Left renal pelvis (tissue), 4 donors: ENCODE results near the gene KLHL20. TPM values are rescaled to one million over a fixed set of nuclear protein-coding genes. Genes with fewer than 3 reads are reported as not detected.
"Not testable (repeated sequence)": the region's sequence is repeated elsewhere in the genome, so short reads cannot be mapped to it uniquely, and the experiment has no call there.

Source experiments
- DNase-seq, 4 donors: peaks; one replicate each; pipeline ENCODE4 v3.0.0-alpha.2; 2013; ENCODE audit warnings: low read depth in 4 of 4, low spot score in 3 of 4
- polyA plus RNA-seq, 4 donors: library from polyadenylated mRNA; unstranded; fragments of 120-200 nt; gene quantifications; one replicate each; pipeline ENCODE4 v1.2.1, GENCODE V29; 2013; ENCODE audit not compliant: insufficient read length in 4 of 4

KLHL20 gene, protein sequence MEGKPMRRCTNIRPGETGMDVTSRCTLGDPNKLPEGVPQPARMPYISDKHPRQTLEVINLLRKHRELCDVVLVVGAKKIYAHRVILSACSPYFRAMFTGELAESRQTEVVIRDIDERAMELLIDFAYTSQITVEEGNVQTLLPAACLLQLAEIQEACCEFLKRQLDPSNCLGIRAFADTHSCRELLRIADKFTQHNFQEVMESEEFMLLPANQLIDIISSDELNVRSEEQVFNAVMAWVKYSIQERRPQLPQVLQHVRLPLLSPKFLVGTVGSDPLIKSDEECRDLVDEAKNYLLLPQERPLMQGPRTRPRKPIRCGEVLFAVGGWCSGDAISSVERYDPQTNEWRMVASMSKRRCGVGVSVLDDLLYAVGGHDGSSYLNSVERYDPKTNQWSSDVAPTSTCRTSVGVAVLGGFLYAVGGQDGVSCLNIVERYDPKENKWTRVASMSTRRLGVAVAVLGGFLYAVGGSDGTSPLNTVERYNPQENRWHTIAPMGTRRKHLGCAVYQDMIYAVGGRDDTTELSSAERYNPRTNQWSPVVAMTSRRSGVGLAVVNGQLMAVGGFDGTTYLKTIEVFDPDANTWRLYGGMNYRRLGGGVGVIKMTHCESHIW
- polyA plus RNA-seq = 10 to 100 TPM; 22.0 to 32.7 (median 23.7) TPM

DNA sequence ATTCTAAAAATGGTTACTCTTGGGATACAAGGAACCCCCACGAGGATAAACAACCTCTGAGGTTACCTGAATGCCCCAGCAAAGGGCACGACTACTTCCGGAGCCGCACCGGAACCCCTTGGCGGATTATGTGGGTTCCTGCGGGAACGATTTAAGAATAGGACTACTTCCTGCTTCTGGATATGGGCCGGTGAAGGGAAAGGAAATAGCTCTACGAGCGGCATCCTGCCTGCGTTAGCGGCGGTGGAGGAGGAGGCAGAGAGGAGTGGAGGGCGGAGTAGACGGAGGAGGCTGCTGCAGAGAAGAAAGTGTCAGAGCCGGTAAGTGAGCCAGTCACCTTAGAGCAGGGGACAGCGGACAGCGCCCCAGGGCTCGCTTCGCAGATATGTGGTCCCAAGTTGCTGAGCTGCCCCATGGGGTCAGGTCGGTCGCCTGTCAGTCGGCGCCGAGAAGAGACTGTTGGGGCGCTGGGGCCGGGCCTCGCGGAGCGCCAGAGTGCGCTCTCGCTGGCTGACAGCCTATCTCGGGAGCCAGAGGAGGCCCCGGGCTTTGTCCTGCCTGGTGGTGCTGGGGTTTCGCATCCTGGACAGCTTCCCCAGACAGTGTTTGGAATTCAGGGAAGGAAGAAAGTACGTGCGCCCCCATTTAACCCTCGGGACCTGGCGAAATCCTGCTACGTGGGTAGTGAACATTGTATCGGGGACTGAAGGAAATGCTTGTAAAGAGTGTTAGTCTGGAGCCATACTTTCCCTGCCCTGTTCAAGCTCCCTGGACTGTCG lies at the start of gene KLHL20:
KLHL20 (plus strand) TSS at position 223 of the 779 bp plus-strand sequence. CDS start 1,063 bp downstream, outside the sequence.
- peak; percentile 77 to 82 (median 79) for DNase-seq

DNA sequence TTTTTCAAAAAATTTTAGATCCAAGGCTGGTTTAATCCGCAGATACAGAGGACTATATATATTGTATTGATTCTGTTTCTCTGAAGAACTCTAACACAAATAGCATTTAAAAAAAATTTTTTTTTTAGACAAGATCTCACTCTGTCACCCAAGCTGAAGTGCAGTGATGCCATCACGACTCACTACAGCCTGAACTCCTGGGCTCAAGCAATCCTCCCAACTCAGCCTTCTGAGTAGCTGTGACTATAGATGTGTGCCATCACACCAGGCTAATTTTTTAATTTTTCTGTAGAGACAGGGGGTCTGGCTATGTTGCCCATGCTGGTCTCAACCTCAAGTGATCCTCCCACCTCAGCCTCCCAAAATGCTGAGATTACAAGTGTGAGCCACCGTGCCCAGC lies 48.1 kb upstream of the KLHL20 start:
- no peak for DNase-seq

DNA sequence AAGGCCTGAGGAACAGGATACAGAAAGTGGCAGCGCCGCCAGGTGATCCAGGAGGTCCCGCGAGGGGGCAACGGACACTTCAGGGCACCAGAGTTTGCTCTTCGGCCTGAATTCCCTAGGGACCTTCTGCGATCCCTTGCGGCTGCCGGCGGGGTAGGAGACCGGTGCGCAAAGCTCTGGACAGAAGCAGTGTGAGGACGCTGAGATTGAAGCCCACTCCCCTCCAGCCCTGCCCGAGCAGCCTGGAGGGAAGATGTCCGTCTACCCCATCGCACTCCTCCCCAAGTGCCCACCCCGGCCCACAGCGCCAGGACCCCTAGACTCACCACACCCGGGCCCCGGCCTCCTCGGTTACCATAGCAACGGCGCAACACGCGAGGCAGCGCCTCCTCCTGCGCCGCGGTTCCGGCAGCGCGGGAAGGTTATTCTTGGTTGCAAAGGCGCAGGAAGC lies 45.3 kb upstream of the KLHL20 start, which contains the start of gene ANKRD45:
ANKRD45 (minus strand) TSS at position 361 of the 451 bp plus-strand sequence. CDS start 10,433 bp downstream, outside the sequence.
- peak; percentile 52 to 68 (median 56) for DNase-seq

DNA sequence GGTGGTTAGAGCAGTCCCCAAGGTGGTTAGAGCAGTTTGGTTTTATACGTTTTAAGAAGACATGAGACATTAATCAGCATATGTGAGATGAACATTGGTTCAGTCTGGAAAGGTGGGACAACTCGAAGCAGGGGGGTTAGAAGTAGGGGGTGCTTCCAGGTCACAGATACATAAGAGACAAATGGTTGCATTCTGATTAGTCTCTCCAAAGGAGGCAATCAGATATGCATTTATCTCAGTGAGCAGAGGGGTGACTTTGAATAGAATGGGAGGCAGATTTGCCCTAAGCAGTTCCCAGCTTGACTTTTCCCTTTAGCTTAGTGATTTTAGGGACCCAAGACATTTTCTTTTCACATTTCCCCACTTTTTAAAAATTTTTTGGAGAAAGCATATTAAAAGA lies 40.3 kb upstream of the KLHL20 start:
- DNase-seq = not testable (repeated sequence)

DNA sequence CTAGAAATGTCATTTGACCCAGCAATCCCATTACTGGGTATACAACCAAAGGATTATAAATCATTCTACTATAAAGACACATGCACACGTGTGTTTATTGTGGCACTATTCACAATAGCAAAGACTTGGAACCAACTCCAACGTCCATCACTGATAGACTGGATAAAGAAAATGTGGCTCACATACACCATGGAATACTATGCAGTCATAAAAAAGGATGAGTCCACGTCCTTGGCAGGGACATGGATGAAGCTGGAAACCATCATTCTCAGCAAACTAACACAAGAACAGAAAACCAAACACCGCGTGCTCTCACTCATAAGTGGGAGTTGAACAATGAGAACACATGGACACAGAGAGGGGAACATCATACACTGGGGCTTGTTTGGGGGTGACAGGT lies 34.6 kb upstream of the KLHL20 start:
- DNase-seq = not testable (repeated sequence)

DNA sequence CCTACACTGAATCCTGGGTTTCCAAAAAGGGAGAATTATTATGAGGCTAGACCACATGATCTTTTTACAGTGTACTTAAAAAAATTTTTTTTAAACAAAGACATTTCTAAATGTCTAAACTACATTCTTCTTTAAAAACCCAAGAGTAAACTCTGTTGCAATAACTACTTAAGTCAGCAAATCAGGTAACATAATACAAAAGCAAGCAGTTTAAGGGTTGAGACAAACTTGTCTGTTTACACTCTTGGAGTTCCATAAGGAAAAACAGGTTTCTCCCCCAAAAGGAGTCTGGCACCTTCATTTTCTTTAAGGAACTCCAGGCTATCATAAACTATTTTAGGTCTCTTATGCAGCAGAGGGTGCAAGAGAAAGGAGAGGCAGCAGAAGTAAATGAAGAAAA lies 32.6 kb upstream of the KLHL20 start:
- no peak for DNase-seq

DNA sequence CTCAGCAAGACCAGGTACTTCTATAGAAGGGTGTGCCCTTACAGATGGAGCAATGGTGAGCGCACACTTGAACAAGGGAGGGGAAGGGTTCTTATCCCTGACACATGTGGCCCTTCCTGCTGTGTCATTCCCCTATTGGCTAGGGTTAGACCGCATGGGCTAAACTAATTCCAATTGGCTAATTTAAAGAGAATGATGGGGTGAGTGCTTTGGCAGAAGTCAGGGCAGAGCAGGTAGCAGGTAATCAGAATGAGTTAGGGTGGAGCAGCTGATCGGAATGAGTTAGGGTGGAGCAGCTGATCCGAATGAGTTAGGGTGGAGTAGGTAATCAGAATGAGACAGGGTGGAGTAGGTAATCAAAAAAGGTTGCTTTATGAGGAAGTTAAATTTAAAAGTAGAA lies 30.9 kb upstream of the KLHL20 start:
- DNase-seq = not testable (repeated sequence)

DNA sequence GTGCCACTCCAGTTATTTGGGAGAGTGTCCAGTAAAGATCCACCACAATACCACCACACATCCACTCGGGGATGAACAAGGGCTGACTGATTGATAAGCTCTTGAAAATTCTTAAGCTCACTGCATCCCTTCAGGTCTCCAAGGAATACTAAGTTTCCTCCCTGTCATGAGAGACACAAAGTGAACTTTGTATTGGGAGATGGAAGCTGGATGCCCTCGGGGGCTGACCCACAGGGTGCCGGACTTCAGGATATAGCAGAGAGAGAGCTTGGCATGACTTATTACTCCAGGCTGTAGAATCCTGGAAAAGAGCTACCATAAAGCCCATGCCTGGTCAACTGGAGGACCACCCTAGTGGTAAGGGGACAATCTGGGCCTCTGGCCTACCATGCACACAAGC lies 29.7 kb upstream of the KLHL20 start:
- not testable (repeated sequence) for DNase-seq

DNA sequence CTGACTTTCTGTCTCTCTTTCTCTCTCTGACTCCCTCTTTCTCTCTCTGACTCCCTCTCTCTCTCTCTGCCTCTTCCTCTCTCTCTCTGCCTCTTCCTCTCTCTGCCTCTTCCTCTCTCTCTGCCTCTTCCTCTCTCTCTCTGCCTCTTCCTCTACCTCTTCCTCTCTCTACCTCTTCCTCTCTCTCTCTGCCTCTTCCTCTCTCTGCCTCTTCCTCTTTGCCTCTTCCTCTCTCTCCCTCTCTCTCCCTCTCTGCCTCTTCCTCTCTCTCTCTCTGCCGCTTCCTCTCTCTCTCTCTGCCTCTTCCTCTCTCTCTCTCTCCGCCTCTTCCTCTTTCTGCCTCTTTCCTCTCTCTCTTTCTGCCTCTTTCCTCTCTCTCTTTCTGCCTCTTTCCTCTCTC lies 26.5 kb upstream of the KLHL20 start:
- no peak for DNase-seq

DNA sequence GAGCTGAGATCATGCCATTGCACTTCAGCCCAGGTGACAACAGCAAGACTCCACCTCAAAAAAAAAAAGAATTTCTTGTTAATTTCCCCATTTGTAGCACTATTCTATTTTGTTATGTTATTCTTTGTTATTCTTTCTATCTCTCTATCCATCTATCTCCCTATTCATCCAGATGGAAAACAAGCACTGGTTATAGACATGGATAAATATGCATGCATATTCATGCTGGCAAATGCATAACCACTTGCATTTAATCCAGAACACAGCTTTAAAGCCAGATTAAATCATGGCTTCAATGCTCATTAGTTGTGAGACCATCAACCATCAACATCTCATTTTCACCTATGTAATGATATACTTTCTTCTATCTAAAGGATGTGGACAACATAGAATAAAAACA lies 21.5 kb upstream of the KLHL20 start:
- no peak for DNase-seq

DNA sequence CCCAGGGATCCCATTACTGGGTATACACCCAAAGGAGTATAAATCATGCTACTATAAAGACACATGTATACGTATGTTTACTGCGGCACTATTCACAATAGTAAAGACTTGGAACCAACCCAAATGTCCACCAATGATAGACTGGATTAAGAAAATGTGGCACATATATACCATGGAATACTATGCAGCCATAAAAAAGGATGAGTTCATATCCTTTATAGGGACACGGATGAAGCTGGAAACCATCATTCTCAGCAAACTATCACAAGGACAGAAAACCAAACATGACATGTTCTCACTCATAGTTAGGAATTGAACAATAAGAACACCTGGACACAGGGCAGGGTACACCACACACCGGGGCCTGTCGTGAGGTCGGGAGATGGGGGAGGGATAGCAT lies 13.5 kb upstream of the KLHL20 start:
- not testable (repeated sequence) for DNase-seq

DNA sequence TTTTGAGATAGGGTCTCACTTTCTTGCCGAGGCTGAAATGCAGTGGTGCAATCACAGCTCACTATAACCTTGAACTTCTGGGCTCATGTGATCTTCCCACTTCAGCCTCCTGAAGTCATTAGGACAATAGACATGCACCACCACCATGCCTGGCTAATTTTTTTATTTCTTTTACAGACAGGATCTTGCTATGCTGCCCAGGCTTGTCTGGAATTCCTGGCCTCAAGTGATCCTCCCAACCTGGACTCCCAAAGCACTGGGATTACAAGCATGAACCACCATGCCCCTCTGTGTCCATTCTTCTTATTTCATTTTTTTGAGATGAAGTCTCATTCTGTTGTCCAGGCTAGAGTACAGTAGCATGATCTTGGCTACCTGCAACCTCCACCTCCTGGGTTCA lies 12.0 kb upstream of the KLHL20 start:
- DNase-seq = no peak

DNA sequence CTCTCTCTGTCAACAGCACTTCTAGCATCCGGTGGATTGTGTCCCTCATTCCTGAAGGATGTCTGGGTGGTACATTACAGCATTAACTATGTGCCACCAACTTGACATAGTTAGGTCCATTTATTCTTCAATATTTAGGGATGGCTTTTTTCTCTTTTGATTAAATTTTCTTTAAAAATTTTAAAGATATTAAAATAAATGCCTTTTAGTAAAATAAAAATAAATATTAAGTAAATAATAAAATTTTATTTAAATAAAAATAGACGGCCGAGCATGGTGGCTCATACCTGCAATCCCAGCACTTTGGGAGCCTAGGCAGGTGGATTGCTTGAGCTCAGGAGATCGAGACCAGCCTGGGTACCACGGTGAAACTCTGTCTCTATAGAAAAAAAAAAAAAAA lies 9.7 kb upstream of the KLHL20 start:
- no peak for DNase-seq

DNA sequence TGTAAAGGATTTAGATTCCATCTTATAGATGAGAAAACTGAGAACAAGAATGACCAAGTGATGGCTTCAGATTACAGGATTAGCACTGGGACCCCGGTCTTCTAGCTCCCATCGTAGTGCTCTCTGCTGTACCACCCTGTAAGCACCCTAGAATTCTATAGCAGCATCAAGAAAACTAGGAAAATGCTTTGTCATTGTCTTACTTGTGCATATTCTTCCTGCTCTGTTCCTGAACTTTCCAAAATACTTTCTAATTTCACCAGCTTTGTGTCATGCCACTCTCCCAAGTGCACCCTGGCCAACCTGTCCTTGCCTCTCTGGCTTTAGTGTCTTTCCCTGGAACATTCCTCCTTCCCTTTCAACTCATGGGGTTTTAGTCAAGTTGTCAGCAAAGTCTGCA lies 6.0 kb upstream of the KLHL20 start:
- DNase-seq = no peak

DNA sequence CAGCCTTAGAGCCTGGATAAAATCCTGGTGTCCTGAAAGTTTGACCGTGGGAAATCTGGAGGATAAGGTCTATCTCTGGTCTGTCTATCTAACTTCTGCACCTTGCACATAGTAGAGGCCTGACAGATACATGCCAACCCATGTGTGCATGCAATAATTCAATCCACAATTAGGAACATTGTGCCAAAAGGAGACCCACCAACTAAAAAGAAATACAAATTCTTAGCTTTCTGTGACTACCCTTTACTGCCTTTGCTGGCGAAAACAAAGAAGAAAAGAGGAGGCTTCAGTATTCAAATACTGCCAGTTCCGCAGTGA lies 381 bp upstream of the KLHL20 start:
- DNase-seq = no peak

DNA sequence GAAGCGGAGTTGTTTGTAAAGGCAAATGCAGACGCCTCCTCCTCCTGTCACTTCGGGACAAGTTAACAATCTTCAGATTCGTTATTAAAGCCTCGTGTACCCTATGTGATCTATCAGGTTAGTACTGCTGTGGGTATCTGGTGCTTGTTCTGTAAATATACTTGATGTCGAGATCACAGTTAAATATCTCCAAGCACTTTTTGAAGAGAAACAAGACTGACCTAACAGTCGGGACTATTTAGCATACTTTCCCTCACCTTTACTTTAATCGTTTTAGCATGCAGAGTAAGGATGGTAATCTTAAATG lies 710 bp downstream of the KLHL20 start:
- peak in 1 of 4 donors; percentile 5 for DNase-seq

DNA sequence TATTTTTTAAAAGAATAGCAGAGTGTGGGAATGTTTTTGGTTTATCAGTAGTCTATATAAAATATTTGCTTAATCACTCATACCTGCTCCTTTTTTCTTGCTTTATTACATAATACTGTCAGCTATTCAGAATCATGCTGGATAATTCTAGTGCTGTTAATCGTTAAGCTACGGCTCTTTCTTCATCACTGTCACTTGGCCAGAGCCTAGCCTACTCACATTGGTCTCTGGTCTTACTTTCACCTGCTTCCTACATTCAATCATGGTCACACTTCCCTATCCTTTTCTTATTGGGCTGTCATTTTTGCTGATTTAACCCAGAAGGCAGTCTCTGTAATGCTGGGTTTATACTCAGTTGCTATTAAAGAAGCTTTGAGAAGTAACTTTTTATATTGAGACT lies 2.5 kb downstream of the KLHL20 start:
- DNase-seq = no peak

DNA sequence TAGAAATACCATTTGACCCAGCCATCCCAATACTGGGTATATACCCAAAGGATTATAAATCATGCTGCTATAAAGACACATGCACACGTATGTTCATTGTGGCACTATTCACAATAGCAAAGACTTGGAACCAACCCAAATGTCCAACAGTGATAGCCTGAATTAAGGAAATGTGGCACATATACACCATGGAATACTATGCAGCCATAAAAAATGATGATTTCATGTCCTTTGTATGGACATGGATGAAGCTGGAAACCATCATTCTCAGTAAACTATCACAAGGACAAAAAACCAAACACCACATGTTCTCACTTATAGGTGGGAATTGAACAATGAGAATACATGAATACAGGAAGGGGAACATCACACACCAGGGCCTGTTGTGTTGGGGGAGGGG lies 16.6 kb downstream of the KLHL20 start:
- DNase-seq = not testable (repeated sequence)

DNA sequence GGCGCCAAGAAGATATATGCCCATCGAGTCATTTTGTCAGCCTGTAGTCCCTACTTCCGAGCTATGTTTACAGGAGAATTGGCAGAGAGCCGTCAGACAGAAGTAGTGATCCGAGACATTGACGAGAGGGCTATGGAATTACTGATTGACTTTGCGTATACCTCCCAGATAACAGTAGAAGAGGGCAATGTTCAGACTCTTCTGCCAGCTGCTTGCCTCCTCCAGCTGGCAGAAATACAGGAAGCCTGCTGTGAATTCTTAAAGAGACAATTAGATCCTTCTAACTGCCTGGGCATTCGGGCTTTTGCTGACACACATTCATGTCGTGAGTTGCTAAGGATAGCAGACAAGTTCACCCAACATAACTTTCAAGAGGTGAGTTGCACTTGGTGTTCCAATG lies 19.1 kb downstream of the KLHL20 start:
- DNase-seq = no peak

DNA sequence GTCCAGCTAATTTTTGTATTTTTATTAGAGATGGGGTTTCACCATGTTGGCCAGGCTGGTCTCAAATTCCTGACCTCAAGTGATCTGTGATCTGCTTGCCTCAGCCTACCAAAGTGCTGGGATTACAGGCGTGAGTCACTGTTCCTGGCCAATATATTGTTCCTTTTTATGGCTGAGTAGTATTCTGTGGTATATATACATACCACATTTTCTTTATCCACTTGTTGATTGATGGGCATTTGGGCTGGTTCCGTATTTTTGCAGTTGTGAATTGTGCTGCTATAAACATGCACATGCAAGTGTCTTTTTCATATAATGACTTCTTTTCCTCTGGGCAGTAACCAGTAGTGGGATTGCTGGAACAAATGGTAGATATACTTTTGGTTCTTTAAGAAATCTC lies 21.3 kb downstream of the KLHL20 start:
- not testable (repeated sequence) for DNase-seq

DNA sequence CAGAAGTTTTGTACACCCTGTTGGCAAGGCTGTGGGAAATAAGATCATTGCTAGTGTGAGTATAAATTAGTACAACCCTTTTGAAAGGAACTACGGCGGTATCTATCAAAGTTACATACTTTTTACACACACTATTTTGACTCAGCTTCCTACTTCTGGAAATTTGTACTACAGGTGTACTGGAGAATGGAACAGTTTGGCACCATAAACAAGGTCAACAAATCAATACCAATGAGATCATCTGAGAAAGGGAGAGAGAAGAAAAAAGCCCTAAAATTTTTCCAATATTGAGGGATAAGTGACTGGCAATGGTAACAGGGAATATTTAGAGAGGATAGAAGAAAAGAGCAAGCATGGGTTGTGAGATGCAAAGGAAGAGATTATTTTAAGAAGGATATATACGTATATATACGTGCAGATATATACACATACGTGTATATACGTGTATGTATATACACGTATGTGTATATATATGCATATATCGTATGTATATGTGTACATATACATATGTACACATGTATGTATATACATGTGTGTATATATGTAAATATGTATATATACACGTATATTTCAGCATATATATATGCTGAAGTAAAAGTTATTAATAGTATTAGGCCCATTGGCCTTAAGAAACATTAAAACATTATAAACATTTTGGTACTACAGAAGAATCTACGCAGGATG lies 27.6 kb downstream of the KLHL20 start:
- no peak for DNase-seq
